HCT116 (cell line): ENCODE measurements around the gene MRPL21.
"Not testable (repeated sequence)": the region's sequence is repeated elsewhere in the genome, so short reads cannot be mapped to it uniquely, and the experiment has no call there.

Experiments used
- CTCF ChIP-seq, 3 experiments: fragments of 200-600 bp in 1 of 3; sonication (generic) in 1 of 3; IDR thresholded peaks in 2 of 3; conservative IDR thresholded peaks in 1 of 3; 2 replicates each; pipeline ENCODE4 v1.5.1; 2012 to 2017; ENCODE audit warnings: low read depth in 2 of 3, low read length in 2 of 3, antibody characterized with exemption in 1 of 3, borderline replicate concordance in 1 of 3, control low read depth in 1 of 3, mild to moderate bottlenecking in 1 of 3, mixed read lengths in 1 of 3, mixed run types in 1 of 3, moderate library complexity in 1 of 3; ENCODE audit not compliant: insufficient read depth in 1 of 3
- EZH2phosphoT487 ChIP-seq: fragments of 200-600 bp; IDR thresholded peaks from 2 replicates; pipeline ENCODE4 v1.6.1; 2018; ENCODE audit warnings: antibody characterized with exemption, borderline replicate concordance
- FOSL1 ChIP-seq: IDR thresholded peaks from 2 replicates; pipeline ENCODE4 v1.6.1; 2012; ENCODE audit warnings: low read depth
- MAX ChIP-seq: IDR thresholded peaks from 2 replicates; pipeline ENCODE4 v1.6.1; 2012
- POLR2A ChIP-seq: IDR thresholded peaks from 2 replicates; pipeline ENCODE4 v1.7.0; 2011; ENCODE audit warnings: borderline replicate concordance; ENCODE audit not compliant: insufficient read depth, insufficient read length; ENCODE audit errors: extremely low read depth
- POLR2AphosphoS5 ChIP-seq: IDR thresholded peaks from 2 replicates; pipeline ENCODE4 v1.6.1; 2011; ENCODE audit warnings: mild to moderate bottlenecking, low read depth, low read length, moderate library complexity
- RAD21 ChIP-seq: IDR thresholded peaks from 2 replicates; pipeline ENCODE4 v1.6.1; 2012; ENCODE audit warnings: low read depth, mild to moderate bottlenecking
- SRF ChIP-seq: IDR thresholded peaks from 2 replicates; pipeline ENCODE4 v1.6.1; 2012; ENCODE audit warnings: low read depth
- ZFX ChIP-seq: fragments of 450-650 bp; IDR thresholded peaks from 2 replicates; pipeline ENCODE4 v1.6.1; 2017
- ZNF274 ChIP-seq: fragments of 200-500 bp; sonication (Bioruptor generic); IDR thresholded peaks from 2 replicates; pipeline ENCODE4 v1.6.1; 2014; ENCODE audit warnings: mild to moderate bottlenecking, low read depth, low read length, inconsistent platforms
- TF ChIP-seq, protein P1 (sequence below): IDR thresholded peaks from 2 replicates; pipeline ENCODE4 v1.6.1; 2012; ENCODE audit warnings: low read depth

GRCh38 chr11:68856425-68857030, 47.1 kb downstream of the MRPL21 start:
- TF ChIP-seq RAD21; CTCF (IDR thresholded peaks at IDR 0.05 in 2 of 3, conservative IDR thresholded peaks at IDR 0.05 in 1 of 3; ENCODE audit: borderline replicate concordance in 1 of 3, insufficient read depth in 1 of 3, low read depth in 2 of 3, low read length in 2 of 3); SRF; EZH2phosphoT487; MAX; POLR2A; POLR2AphosphoS5; ZFX; FOSL1; ZNF274: not testable (repeated sequence)
- TF ChIP-seq, protein P1, sequence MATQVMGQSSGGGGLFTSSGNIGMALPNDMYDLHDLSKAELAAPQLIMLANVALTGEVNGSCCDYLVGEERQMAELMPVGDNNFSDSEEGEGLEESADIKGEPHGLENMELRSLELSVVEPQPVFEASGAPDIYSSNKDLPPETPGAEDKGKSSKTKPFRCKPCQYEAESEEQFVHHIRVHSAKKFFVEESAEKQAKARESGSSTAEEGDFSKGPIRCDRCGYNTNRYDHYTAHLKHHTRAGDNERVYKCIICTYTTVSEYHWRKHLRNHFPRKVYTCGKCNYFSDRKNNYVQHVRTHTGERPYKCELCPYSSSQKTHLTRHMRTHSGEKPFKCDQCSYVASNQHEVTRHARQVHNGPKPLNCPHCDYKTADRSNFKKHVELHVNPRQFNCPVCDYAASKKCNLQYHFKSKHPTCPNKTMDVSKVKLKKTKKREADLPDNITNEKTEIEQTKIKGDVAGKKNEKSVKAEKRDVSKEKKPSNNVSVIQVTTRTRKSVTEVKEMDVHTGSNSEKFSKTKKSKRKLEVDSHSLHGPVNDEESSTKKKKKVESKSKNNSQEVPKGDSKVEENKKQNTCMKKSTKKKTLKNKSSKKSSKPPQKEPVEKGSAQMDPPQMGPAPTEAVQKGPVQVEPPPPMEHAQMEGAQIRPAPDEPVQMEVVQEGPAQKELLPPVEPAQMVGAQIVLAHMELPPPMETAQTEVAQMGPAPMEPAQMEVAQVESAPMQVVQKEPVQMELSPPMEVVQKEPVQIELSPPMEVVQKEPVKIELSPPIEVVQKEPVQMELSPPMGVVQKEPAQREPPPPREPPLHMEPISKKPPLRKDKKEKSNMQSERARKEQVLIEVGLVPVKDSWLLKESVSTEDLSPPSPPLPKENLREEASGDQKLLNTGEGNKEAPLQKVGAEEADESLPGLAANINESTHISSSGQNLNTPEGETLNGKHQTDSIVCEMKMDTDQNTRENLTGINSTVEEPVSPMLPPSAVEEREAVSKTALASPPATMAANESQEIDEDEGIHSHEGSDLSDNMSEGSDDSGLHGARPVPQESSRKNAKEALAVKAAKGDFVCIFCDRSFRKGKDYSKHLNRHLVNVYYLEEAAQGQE, result not testable (repeated sequence)
